Astrocyte (in vitro differentiated cells and primary cell): Measurements from ENCODE around the gene CNIH1. TPM values are rescaled to one million over a fixed set of nuclear protein-coding genes. Genes with fewer than 3 reads are reported as not detected.
"Not testable (repeated sequence)": the region's sequence is repeated elsewhere in the genome, so short reads cannot be mapped to it uniquely, and the experiment has no call there.

Source experiments
- DNase-seq: peaks from one replicate; pipeline ENCODE4 v3.0.0-alpha.2; 2010; ENCODE audit warnings: low read depth
- FAIRE-seq: peaks from 2 replicates; lab custom pipeline; 2011; peaks lifted over from hg19 to GRCh38; lab: Jason Lieb, UNC
- H2AFZ ChIP-seq: 2 replicates; pipeline ENCODE4 v1.6.0; 2012; ENCODE audit warnings: low read depth, low read length, inconsistent platforms
- H3K27ac ChIP-seq: 2 replicates; pipeline ENCODE4 v1.5.1; 2011; ENCODE audit warnings: low read depth, low read length, inconsistent platforms
- H3K27me3 ChIP-seq: 2 replicates; pipeline ENCODE4 v1.6.0; 2011; ENCODE audit warnings: low read length, inconsistent platforms; ENCODE audit not compliant: insufficient read depth
- H3K36me3 ChIP-seq: 2 replicates; pipeline ENCODE4 v1.5.1; 2011; ENCODE audit warnings: low read length, inconsistent platforms; ENCODE audit not compliant: insufficient read depth
- H3K4me1 ChIP-seq: 2 replicates; pipeline ENCODE4 v1.5.1; 2011; ENCODE audit warnings: low read length, inconsistent platforms; ENCODE audit not compliant: insufficient read depth
- H3K4me2 ChIP-seq: 2 replicates; pipeline ENCODE4 v1.6.0; 2012; ENCODE audit warnings: low read length, inconsistent platforms
- H3K4me3 ChIP-seq: 2 replicates; pipeline ENCODE4 v1.5.1; 2011; ENCODE audit warnings: low read depth, mild to moderate bottlenecking, low read length, inconsistent platforms; ENCODE audit not compliant: insufficient read depth
- H3K79me2 ChIP-seq: 2 replicates; pipeline ENCODE4 v1.6.0; 2012; ENCODE audit warnings: mild to moderate bottlenecking, low read length, inconsistent platforms; ENCODE audit not compliant: insufficient read depth
- H3K9ac ChIP-seq: 2 replicates; pipeline ENCODE4 v1.6.0; 2012; ENCODE audit warnings: mild to moderate bottlenecking, low read length, inconsistent platforms
- H3K9me3 ChIP-seq: 2 replicates; pipeline ENCODE4 v1.5.1; 2012; ENCODE audit warnings: low read depth, mild to moderate bottlenecking, low read length, inconsistent platforms; ENCODE audit not compliant: insufficient read depth
- H4K20me1 ChIP-seq: 2 replicates; pipeline ENCODE4 v1.6.0; 2012; ENCODE audit warnings: low read length, inconsistent platforms; ENCODE audit not compliant: insufficient read depth
- H3K27ac Mint-ChIP-seq: one replicate; pipeline ENCODE4 v1.8.0; 2021; ENCODE audit warnings: mild to moderate bottlenecking, mixed read lengths; ENCODE audit not compliant: unreplicated experiment
- H3K27me3 Mint-ChIP-seq: one replicate; pipeline ENCODE4 v1.8.0; 2021; ENCODE audit warnings: low read depth, mixed read lengths; ENCODE audit not compliant: unreplicated experiment
- H3K36me3 Mint-ChIP-seq: one replicate; pipeline ENCODE4 v1.8.0; 2021; ENCODE audit warnings: low read depth, mixed read lengths; ENCODE audit not compliant: unreplicated experiment
- H3K4me1 Mint-ChIP-seq: one replicate; pipeline ENCODE4 v1.8.0; 2021; ENCODE audit warnings: low read depth, mixed read lengths; ENCODE audit not compliant: unreplicated experiment
- H3K4me3 Mint-ChIP-seq: one replicate; pipeline ENCODE4 v1.8.0; 2021; ENCODE audit warnings: mild to moderate bottlenecking, moderate library complexity, mixed read lengths; ENCODE audit not compliant: unreplicated experiment
- H3K9me3 Mint-ChIP-seq: one replicate; pipeline ENCODE4 v1.8.0; 2021; ENCODE audit warnings: mild to moderate bottlenecking, mixed read lengths; ENCODE audit not compliant: unreplicated experiment
- EZH2 ChIP-seq: IDR thresholded peaks from 2 replicates; pipeline ENCODE4 v1.6.1; 2012; ENCODE audit warnings: mild to moderate bottlenecking, low read length, inconsistent platforms; ENCODE audit not compliant: insufficient read depth
- total RNA-seq: library from RNA; stranded (reverse); gene quantifications from 2 replicates; pipeline ENCODE4 v1.2.1, GENCODE V29; 2021
- TF ChIP-seq, protein P1 (sequence below): IDR thresholded peaks from 2 replicates; pipeline ENCODE4 v1.5.1; 2011; ENCODE audit warnings: low read depth, mild to moderate bottlenecking, inconsistent platforms, low read length, moderate library complexity; ENCODE audit not compliant: insufficient read depth

The CNIH1 gene
- total RNA-seq, 1 donor from 2014 or later, result 148 TPM

DNA sequence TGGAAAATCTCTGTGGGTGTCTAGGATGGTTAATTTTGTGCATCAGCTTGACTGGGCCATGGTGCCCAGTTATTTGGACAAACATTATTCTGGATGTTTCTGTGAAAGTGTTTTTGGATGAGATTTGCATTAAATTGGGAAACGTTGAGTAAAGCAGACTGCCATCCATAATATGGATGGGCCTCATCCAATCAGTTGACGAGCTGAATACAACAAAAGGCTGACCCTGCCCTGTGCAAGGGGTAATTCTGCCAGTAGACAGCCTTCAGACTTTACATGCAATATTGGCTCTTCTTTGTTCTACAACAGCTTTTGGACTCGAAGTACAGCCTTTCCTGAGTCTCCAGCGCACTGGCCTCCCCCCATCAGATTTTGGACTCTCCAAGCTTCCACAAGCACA, 45.9 kb downstream of the CNIH1 start:
- Histone ChIP-seq H3K27me3 (no peaks in the 10 kb centered on the region), H3K4me3 (no peak overlapping the region), H3K9me3 (no peaks in the 10 kb centered on the region), H3K79me2 (peaks cover 12% of the 10 kb centered on the region), H3K4me1 (peaks cover 5% of the 10 kb centered on the region), H3K36me3 (no peaks in the 10 kb centered on the region), H3K9ac (no peak overlapping the region), H3K4me2 (no peak overlapping the region), H4K20me1 (no peaks in the 10 kb centered on the region), H3K27ac (no peak overlapping the region), H2AFZ (no peak overlapping the region)
- DNase-seq (no peak), FAIRE-seq (no peak)
- Mint-ChIP-seq H3K4me1 (no peaks in the 10 kb centered on the region), H3K27me3 (peaks cover 17% of the 10 kb centered on the region), H3K4me3 (no peak overlapping the region), H3K36me3 (peaks cover 2% of the 10 kb centered on the region), H3K9me3 (no peaks in the 10 kb centered on the region), H3K27ac (no peak overlapping the region)
- no peak for TF ChIP-seq EZH2
- TF ChIP-seq, protein P1, sequence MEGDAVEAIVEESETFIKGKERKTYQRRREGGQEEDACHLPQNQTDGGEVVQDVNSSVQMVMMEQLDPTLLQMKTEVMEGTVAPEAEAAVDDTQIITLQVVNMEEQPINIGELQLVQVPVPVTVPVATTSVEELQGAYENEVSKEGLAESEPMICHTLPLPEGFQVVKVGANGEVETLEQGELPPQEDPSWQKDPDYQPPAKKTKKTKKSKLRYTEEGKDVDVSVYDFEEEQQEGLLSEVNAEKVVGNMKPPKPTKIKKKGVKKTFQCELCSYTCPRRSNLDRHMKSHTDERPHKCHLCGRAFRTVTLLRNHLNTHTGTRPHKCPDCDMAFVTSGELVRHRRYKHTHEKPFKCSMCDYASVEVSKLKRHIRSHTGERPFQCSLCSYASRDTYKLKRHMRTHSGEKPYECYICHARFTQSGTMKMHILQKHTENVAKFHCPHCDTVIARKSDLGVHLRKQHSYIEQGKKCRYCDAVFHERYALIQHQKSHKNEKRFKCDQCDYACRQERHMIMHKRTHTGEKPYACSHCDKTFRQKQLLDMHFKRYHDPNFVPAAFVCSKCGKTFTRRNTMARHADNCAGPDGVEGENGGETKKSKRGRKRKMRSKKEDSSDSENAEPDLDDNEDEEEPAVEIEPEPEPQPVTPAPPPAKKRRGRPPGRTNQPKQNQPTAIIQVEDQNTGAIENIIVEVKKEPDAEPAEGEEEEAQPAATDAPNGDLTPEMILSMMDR, result no peak

DNA sequence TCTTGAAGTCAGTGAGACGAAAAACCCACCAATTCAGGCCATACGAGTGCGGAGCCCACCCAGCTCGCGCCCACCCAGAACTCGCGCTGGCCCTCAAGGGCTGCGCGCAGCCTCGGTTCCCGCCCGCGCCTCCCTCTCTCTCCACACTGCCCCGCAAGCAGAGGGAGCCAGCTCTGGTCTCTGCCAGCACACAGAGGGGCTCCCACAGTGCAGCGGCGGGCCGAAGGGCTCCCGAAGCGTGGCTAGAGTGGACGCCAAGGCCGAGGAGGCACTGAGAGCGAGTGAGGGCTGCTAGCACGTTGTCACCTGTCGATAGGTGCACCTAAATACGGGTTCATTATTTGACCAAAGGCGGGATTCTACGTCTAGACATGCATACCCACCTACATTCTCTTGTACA, 46.6 kb downstream of the CNIH1 start:
- TF ChIP-seq EZH2, result no peak
- TF ChIP-seq, protein P1, result no peak
- Mint-ChIP-seq H3K27me3 (peaks cover 17% of the 10 kb centered on the region), H3K4me1 (no peaks in the 10 kb centered on the region), H3K9me3 (no peaks in the 10 kb centered on the region), H3K27ac (no peak overlapping the region), H3K4me3 (no peak overlapping the region), H3K36me3 (peaks cover 2% of the 10 kb centered on the region)
- no peaks in the 10 kb centered on the region for H3K9me3 ChIP-seq
- H4K20me1 ChIP-seq, result no peaks in the 10 kb centered on the region
- H3K79me2 ChIP-seq, result peaks cover 12% of the 10 kb centered on the region
- H3K27ac ChIP-seq, result no peak overlapping the region
- DNase-seq, result no peak
- H2AFZ ChIP-seq, result no peak overlapping the region
- no peaks in the 10 kb centered on the region for H3K36me3 ChIP-seq
- H3K4me1 ChIP-seq, result peaks cover 5% of the 10 kb centered on the region
- no peaks in the 10 kb centered on the region for H3K27me3 ChIP-seq
- no peak for FAIRE-seq
- no peak overlapping the region for H3K9ac ChIP-seq
- H3K4me3 ChIP-seq, result no peak overlapping the region
- no peak overlapping the region for H3K4me2 ChIP-seq

DNA sequence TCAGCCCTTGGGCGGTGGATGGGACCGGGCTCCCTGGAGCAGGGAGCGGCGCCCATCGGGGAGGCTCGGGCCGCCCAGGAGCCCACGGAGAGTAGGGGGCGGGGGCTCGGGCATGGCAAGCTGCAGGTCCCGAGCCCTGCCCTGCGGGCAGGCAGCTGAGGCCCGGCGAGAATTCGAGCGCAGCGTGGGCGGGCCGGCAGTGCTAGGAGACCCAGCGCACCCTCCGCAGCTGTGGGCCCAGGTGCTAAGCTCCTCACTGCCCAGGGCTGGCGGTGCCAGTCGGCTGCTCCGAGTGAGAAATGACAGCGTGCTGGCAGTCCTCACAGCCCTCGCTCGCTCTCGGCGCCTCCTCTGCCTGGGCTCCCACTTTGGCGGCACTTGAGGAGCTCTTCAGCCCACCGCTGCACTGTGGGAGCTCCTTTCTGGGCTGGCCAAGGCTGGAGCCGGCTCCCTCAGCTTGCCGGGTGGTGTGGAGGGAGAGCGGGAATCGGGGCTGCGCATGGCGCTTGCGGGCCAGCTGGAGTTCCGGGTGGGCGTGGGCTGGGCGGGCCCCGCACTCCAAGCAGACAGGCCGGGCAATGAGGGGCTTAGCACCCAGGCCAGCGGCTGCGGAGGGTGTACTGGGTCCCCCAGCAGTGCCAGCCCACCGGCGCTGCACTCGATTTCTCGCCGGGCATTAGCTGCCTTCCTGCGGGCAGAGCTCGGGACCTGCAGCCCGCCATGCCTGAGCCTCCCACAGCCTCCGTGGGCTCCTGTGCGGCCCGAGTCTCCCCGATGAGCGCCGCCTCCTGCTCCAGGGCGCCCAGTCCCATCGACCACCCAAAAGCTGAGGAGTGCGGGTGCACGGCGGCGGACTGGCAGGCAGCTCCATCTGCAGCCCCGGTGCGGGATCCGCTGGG, 47.9 kb downstream of the CNIH1 start:
- H3K27me3 ChIP-seq, H2AFZ ChIP-seq, H3K27ac ChIP-seq, H3K9ac ChIP-seq, DNase-seq, H3K4me1 Mint-ChIP-seq, H3K4me1 ChIP-seq, FAIRE-seq, H3K4me3 Mint-ChIP-seq, H3K9me3 Mint-ChIP-seq, H3K79me2 ChIP-seq, H3K4me3 ChIP-seq, H3K9me3 ChIP-seq, H3K36me3 ChIP-seq, H3K4me2 ChIP-seq, H4K20me1 ChIP-seq, H3K27ac Mint-ChIP-seq, H3K36me3 Mint-ChIP-seq: not testable (repeated sequence)
- H3K27me3 Mint-ChIP-seq, result peaks cover 13% of the 10 kb centered on the region
